HG03558 (cell line): ENCODE data around the gene TRAF6.

Experiments used
- ATAC-seq: cut with Tn5 transposase; IDR thresholded peaks from one replicate; pipeline ENCODE4 v1.9.1; 2021; ENCODE audit warnings: moderate number of reproducible peaks; ENCODE audit not compliant: unreplicated experiment; ENCODE audit errors: extremely low read depth

TRAF6 gene

DNA sequence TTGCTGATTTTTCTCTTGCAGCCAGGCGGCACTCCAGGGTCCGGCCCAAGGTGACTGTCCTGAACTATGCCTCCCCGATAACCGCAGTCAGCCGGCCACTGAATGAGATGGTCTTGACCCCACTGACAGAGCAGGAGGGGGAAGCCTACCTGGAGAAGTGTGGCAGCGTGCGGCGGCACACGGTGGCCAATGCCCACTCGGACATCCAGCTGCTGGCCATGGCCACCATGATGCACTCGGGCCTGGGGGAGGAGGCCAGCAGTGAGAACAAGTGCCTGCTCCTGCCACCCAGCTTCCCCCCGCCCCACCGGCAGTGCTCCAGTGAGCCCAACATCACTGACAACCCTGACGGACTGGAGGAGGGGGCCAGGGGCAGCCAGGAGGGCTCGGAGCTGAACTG lies 47.8 kb downstream of the TRAF6 start:
- ATAC-seq, result no peak

DNA sequence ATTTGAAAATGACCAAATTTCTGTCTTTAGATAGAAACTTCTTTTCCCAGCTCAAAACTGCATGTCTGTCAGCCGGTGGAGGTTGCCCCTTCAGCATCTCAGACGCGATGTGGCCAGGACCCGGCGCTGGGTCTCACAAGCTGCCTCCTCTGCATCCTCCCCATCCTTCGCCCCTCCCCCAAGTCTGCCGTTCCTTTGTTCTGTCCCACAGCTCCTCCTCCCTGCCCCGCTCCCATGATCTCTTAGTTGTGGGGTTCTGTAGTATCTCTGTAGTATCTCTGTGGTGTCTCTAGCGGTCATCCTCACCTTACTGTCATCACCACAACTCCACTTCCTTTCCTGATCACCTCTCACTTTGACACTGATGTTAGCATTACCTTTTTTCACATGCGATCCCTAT lies 49.9 kb downstream of the TRAF6 start:
- no peak for ATAC-seq

- ATAC-seq, result no peak
Measured at GRCh38 chr11:36459046-36459445, 51.0 kb downstream of the TRAF6 start.

DNA sequence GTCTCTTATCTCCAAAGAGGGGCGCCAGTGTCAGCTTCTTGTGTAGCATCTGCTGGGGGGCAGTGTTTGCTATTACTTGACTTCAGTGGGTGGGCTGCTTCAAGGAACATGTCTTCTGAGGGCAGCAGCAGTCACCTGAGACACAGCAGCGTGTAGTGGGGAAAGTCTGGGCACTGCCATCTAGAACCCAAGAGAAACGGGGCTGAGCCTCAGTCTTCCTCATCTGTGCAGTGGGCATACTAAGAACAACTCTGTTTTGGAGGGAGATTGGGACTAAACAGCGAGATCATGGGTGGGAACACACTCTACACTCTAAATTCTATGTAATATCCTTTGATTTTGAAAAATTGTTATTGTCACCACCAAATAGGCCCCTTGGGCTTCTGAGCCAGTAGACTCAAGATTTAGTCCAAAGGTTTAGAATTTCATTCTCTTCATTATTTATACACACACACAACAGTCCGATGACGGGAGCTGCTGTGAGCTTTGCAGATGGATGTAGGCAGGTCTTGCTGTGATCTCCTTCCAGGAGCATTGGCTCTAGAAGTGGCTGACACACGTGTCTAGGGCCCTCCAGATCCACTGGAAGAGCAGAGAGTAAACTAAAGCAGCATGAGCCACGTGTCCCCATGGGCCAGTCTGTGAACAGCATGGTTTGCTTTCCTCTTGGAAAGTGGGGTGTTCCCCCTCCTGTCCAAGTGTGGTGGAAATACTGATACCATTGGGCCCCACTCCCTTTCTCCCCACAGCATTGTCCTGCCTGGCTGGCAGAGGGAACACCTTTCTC lies 51.8 kb downstream of the TRAF6 start:
- no peak for ATAC-seq

DNA sequence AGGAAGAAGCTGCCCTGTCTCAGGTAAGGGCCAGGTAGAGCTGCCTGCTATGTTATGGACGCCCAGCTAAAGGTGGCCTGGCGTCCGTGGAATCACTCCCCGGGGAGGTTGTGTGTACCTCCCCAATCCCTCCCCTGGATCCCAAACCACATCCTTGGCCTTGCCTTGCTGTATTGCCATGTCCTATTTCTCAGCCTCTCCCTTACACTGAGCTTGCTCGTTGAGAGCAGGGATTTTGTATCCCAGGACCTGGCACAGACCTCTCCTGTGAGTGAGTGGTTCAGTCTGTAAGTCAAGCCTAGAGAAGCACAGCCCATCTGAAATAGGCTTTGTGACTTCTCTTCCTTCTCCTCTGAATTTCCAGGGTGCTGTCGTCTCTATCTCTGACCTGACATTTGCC lies 53.9 kb downstream of the TRAF6 start:
- ATAC-seq, result no peak

GRCh38 chr11:36455658-36456111 lies 54.4 kb downstream of the TRAF6 start:
- ATAC-seq, result no peak

GRCh38 chr11:36454941-36455631 lies 55.0 kb downstream of the TRAF6 start:
- no peak for ATAC-seq

- no peak for ATAC-seq
Measured at GRCh38 chr11:36454551-36454940, 55.5 kb downstream of the TRAF6 start.

- ATAC-seq, result no peak
Measured at GRCh38 chr11:36453678-36454077, 56.4 kb downstream of the TRAF6 start.

DNA sequence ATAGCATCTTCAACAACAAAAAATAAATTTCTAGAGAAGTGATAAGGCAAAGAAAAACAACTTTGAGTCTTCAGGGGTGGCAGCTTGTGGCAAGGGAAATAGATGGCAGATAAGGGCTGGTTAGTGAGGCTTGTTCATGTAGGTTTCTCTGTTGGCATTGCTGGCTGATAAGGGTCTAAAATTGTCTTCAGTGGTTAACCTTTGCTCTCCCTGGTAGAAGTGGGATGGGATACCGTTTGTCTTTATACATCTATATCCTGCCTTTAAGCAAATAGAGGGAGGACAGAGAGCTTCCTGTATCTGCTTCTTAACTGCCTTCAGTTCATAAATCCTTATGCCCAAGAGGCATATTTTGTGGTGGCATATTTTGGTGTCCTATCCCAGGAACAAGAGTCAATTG lies 57.1 kb downstream of the TRAF6 start:
- ATAC-seq, result no peak

DNA sequence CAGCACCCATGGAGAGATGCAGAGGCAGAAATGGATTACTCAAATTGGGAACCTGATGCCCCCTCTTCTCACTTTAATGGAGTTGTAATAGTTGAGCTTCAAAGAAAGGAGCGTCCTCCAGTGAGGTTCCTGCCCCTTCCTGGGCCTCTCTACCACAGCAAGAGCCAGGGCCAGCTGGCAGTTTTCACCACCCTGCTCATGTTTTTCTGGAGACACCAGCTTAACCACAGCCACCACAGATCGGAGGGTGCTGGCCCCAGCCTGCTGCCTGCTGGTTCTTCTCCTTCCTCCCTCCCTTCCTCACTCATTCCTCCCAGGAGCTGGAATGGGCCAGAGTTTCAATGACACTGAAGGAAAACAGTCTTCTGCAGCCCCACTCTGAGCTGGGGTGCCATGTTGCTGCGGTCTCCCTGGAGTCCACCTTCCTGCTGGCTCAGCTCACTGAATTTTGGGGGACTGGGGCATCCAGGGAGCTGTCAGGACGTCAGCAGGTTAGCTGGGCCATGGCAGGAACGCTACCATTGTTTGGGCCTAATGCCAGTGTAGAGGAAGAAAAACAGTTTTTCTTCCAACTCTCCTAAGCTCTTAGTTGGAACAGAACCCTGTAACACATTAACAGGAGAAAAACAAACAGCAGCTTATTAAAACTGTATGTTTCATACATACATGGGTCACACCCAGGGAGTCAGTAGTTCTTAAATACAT lies 57.7 kb downstream of the TRAF6 start:
- no peak for ATAC-seq

DNA sequence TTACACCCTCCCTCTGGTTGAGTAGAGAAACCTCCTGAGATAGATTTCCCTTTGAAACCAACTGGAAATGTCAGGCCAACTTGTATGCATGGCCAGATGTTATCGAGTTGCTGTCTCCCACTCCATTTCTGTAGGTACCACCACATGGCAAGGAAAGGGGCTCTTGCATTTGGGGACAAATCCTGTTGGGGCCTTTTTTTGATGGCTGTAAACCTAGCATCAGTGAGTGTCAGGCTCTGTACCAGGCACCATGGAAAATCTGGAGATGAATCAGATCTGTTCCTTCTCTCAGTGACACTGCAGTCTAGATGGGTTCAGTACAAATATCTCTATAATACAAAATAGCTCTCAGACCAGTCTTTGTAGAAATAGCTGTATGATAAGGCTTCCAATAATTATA lies 58.4 kb downstream of the TRAF6 start:
- ATAC-seq, result no peak

DNA sequence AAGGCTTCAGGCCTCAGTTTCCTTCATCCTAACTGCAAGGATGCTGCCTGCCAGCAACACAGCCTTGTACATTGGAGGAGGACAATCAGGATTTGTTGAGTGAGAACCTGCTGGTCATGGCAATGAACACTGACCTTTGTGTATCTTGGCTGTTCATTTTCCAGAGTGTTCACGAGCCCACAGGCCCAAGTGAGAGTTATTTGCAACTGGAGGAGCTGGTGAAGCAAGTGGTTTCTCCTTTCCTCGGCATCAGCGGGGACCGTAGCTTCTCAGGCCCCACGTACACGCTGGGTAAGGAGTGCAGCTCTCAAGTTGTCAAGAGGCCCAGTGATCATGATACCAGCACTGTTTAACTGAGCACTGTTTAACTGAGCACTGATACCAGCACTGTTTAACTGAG lies 59.0 kb downstream of the TRAF6 start:
- ATAC-seq, result no peak

GRCh38 chr11:36450110-36450572 lies 59.9 kb downstream of the TRAF6 start:
- ATAC-seq, result no peak

- no peak for ATAC-seq
Measured at GRCh38 chr11:36449561-36450096, 60.4 kb downstream of the TRAF6 start.

DNA sequence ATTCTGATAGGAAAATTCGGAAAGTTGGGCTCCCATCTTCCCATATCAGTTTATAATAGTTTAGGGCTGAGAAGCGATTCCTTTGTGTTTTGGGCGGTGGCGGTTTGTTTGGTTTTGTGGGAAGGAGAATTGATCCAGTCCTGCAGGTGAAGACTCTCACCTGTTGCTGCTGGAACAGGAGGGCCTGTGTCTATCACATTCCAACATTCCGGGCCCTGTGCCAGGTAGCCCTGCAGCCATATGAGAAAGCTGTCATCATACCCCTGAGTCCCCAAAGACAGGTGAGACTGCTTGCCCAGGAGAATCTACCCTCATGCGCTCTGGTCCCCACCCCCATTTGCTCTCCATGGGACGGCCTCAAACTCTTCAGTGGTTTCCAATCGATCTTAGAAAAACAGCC lies 62.1 kb downstream of the TRAF6 start:
- ATAC-seq, result no peak

DNA sequence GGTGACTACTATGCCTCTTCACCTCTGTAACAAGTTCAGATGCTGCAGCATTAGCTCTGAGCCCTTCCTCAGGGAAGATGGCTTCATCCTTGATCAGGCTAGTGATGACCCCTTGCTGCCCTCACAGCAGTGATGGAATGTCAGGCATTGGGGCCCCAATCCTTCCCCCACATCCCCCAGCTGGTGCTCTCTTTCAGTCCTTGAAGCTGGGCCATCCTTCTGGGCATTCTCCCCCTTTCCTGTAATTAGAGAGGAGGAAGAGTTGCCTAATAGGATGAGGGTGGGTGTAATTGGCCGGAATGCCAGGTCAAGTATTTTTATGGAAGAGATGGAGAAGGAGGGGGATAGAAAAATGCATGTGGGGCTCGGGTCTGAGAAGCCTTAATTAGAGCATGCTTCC lies 62.6 kb downstream of the TRAF6 start:
- ATAC-seq, result no peak

DNA sequence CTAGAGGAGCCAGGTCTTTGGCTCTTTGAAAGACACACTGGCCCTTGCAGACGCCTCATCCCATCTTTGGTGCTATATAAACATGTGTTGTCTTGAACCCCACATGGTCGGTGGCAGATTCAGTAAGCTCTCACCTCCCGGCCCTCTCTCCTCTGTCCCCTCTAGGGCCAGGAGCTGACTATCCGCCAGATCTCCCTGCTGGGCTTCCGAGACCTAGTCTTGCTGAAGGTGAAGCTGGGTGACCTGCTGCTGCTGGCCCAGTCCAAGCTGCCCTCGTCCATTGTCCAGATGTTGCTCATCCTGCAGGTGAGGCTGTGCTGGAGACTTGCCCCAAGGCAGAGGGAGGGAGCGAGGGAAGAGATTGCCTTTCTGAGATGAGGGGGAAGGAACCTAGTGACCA lies 63.9 kb downstream of the TRAF6 start:
- ATAC-seq, result no peak

DNA sequence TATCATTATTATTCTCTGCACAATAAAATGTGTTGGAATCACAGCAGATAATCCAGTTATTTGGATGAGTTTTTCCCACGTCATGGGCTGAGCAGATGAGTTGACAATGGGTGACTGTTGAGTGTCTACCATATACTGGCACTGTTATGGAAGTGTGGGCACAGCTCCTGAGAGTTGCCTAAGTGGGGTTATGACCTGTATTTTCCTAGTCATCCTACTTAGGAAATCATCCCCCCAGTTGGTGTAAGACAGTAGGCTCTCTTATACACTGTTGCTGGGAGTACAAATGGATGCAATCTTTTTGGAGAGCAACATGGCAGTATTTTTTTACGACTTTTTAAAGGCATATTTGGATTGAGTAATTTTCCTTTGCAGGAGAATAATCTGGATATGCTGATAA lies 66.4 kb downstream of the TRAF6 start:
- ATAC-seq, result no peak

DNA sequence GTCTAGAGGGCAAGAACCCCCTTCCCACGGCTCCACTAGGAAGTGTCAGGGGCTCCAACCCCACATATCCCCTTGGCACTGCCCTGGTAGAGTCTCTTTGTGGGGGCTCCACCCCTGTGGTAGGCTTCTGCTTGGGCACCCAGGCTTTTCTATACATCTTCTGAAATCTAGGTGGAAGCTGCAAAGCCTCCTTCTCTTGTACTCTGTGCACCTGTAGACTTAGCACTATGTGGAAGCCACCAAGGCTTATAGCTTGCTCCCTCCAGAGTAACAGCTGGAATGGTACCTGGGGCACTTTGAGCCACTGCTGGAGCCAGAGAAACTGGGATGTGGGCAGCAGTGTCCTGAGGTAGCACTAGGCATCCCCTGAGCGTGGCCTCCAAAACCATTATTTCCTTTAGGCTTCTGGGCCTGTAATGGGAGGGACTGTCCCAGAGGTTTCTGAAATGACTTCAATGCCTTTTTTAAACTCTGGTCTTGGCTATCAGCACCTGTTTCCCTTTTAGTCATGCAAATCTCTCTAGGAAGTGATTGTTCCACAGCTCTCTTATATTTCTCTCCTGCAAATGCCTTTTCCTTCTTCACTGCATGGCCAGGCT lies 68.4 kb downstream of the TRAF6 start:
- peak; percentile 96 for ATAC-seq

- ATAC-seq, result no peak
Measured at GRCh38 chr11:36438126-36438525, 71.9 kb downstream of the TRAF6 start.
